OCI-M2 (cell line): ENCODE measurements around the gene TMOD1.
"Not testable (repeated sequence)": the region's sequence is repeated elsewhere in the genome, so short reads cannot be mapped to it uniquely, and the experiment has no call there.

ENCODE experiments used
- DNase-seq: peaks from one replicate; lab custom pipeline; 2025; ENCODE audit not compliant: unreplicated experiment; lab: John Stamatoyannopoulos, UW

TMOD1 gene

DNA sequence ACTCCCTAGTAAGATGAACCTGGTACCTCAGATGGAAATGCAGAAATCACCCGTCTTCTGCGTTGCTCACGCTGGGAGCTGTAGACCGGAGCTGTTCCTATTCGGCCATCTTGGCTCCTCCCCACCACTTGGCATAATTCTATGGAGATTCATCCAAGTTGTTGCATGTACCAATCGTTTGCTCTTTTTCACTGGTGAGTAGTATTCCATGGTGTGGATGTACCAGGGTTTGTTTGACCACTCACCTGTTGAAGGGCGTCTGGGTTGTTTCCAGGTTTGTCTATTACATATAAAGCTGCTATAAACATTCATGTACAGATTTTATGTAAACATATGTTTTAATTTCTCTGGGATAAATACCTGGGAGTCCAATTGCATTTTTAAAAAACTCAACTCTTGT lies 85.4 kb downstream of the TMOD1 start:
- DNase-seq, result not testable (repeated sequence)

DNA sequence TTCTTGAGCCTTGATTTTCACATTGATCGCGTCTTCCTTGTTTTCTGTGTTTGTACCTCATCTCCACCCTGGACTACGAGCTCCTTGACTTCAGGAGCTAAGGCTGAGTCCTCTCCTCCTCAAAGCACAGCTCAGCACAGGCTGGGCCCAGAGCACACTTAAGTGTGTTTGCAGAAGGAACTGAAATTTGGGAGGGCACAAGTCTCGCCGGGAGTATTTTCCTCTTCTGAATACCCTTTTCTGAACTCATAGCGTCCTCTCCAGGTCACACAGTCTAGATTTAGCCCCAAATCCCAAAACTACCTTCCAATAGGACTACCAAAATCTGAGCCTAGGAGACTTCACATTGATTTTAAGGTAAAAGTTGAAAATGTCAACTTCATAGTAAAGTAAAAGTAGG lies 90.1 kb downstream of the TMOD1 start:
- DNase-seq, result no peak

DNA sequence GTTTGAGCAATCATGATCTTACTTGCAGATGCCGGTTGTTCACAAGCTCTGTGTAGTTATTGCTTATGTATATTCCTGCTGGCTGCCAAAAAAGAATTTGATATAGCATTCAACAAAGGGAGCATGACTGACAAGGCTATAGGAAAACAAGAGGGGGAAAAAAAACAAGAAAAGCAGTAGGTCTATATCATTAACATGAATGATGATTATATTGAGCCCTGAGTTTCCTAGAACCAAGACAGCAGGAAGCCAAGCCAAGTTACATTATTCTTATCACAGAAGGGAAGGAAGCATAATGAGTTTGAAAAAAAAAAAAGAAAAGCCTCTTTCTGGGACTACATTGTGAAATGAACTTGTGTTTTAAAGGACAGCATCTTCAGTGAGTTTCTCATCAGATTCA lies 90.7 kb downstream of the TMOD1 start:
- no peak for DNase-seq

DNA sequence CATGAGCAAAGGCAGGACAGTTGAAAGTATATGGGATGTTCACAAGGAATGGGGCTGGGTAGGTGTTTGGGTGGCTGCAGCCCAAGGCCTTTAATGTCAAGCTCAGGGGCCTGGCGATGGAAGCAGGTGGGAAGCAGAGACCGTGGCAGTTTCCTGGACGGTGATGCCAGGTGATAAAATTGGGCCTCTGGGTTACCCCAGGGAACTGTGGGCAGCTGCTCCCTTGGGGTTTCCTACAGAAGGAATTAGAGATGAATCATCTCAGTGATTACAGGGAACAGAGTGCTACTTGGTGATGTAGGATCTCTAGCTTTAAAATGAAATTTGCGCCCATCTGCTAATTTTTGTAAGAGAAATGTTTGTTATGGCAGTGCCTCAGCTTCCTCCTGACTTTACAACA lies 92.5 kb downstream of the TMOD1 start:
- DNase-seq, result no peak

DNA sequence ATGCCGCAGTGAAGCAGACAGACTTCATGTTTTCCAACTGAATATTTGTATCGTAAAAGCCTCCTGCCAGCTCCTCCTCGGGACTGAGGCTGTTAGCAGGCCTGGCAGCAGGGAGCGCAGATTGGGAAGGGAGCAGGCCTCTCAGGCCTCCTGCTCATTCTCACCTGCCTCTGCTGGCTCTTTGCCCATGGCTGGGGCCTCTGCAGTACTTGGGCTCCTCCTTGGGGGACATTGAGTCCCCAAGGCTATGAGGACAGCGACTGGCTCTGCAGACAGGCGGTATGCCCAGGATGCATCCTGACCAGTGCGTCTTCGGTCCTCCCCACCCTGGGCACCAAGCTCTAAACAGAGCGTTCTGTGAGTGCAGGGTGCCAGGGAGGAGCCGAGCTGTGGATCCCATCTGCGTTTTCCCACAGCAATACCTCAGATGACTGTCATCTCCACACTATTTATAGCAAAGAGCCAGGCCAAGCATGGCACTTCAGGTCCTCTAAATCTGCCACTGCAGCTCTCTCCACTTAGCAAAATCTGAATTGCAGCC lies 93.0 kb downstream of the TMOD1 start:
- no peak for DNase-seq

DNA sequence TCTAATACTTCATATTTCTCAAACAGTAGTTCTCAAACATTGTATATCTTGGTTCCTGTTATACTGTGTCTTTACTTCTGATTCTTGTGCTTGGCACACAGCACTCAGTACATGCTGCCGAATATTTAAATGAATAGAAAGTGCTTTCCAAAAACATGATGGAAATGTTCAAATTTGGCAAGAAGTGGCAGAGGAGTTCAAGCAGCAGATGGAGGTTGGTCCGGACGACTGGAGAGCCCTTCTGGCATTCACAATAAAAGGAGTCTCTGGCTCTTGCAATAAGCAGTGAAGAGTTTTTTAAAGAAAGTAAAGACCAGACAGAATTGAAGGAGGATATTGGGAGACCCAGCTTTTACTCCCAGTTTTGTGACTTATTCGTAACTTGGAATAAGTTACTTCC lies 95.4 kb downstream of the TMOD1 start:
- DNase-seq, result no peak

DNA sequence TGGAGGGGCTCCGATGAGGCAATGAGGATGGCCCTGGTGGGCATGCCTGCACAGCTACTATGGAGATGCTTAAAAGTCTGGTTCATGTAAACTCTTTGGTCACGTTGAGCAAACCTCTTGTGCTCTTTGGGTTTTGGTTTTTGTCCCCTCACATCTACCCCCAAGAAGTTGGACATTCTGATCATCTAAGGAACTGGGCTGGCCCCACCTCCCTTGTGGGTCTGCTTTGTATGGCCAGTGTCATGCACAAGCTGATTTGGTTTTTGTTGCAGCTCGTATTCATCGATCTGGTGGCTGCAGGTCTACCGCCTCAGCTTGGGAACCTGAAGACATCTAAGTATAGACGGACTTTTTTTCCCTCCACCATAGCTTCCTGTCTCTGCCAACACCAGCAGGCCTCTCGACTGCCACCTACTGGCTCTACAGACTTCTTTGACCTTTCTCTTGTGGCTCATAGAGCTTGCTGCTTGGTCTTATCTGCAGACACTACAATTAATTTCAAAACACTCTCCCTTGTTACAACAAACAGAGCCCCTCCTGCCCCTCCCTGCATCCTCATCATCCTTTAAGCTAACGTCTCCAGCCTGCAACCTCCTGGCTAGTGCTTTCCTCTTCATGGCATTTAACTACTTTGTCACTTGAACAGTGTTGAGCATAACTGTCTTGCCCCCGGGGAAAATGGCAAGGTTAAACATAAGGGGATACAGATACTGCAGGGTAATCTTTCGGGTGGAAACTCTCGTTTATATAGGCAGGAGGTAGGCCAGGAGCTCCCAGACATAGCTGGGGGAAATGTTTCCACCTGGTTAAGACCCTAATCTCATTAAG lies 97.2 kb downstream of the TMOD1 start:
- DNase-seq, result peak; percentile 6

DNA sequence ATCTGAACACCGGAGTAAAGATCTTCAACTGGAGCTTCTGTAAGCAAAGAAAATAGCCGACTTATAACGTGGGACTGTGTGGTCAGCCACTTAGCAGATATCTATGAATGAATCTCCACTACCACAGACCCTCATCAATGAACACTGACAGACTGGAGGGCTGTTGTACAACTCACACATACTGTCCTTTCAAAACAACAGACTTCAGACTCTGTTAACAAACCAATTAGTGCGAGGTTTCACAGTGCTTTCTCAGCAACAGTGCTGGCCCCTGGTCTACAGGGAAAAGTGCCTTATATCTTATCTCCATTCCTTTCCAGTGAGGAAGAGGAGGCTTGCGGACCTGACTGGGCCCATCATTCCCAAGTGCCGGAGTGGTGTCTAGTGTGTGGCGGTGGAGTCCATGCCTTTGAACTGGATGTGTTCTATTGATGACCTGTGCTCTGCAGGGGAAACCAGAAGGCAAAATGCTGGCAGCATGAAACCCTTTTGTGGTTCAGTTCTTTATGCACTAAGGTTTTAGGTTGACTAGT lies 97.9 kb downstream of the TMOD1 start:
- DNase-seq, result no peak

DNA sequence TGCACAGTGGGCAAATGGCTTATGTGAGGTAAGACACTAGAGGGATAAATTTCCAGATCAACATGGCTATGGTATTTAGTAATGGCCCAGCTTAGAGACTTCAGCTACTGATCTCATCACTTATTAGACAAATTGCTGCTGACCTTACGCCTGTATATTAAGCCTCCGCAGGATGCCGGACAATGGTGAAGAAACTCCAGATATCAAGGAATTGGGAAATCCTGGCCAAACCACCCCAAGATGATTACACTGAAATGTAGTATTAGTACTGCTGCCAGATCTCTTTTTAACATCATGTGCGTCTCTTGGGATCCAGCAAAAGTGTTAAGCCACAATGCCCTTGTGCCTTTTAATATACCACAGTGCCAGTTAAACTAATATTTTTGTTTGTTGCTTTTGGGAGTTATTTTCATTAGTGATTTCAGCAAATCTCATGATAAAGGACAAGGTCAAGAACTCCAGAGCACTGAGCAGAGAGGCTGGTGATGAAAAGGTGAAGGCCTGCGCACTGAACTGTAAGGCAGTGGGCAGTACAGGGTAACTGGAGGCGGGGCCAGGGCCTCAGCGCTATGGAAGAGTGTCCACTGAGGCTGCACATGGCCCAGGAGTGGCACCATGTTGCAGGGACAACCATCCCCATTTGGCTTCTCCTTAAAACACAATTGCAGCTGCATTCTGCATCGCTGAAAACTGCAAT lies 99.2 kb downstream of the TMOD1 start:
- DNase-seq, result no peak

DNA sequence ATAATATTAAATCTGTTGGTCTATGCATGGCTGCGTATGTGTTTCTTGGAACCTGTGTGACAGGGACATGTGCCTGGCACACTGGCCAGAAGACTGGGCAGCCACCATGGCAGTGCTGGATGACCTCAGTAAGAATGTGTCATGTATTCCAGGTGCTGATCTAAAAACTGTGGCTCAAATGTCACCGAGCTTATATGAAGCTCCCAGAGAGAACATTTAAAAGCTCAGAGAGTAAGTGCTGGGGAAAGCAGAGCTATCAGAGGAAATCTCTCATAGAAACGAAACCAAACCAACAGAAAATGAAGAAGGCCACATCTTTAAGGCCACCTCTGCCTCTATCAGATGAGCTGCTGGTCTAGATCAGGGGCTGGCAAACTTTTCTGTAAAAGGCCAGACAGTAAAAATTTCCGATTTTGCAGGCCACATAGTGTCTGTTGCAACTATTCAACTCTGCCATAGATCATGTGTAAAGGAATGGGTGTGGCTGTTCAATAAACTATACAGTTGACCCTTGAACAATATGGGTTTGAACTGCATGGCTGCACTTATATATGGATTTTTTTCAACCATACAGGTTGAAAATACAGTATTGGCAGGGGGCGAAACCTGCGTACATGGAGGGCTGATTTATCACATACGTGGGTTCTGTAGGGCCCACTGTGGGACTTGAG lies 99.9 kb downstream of the TMOD1 start:
- no peak for DNase-seq

DNA sequence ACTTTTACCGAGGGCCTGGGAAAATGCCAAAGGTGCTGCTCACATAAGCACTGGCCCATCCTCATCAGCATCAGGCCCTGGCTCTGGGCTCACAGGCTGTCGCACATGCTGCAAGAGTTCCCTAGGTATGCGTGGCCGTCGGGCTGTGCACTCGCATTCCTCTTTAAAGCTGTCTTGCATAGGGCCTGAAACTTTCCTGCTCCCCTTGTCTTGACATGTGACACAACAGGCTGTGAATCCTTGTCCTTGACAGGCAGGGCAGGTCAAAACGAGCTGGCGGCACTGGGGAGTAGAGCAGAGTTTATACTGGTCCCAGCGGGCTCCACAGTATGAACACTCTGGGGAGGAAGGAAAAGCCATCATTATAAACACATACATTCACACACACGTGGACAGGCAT lies 101.0 kb downstream of the TMOD1 start:
- no peak for DNase-seq

DNA sequence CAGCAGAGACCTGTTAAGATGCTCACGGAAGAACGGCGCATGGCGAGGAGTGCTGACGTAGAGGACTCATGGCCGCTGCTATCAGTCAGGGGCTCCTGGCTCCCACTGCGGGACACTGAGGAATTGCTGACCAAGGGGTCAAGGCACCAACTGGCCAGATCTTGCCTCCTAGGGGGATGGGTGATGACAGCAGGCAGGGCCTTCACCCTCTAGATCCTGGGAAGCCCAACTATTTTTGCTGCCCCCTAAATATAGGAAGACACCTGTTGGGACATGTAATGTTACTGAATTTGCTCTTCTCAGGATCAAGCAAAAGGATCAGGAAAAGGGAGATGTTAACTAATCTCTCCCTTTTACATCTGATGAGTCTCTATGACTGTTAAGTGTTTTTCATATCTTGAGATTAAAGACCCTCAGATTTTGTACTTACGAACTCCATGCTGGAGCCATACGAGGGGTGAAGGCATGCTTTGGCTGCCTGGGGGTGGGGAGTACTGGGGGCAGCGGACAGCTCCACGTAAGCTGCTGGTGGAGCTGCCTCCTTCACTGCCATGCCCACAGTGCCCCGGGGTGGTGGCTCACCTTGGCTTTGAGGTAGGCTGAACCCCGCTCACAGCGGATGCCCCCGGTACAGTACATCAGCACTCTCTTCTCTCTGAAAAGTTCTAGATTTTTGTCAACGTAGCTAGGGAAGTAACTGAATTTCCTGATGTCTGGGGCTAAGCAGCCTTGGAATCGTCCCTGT lies 103.6 kb downstream of the TMOD1 start:
- no peak for DNase-seq

DNA sequence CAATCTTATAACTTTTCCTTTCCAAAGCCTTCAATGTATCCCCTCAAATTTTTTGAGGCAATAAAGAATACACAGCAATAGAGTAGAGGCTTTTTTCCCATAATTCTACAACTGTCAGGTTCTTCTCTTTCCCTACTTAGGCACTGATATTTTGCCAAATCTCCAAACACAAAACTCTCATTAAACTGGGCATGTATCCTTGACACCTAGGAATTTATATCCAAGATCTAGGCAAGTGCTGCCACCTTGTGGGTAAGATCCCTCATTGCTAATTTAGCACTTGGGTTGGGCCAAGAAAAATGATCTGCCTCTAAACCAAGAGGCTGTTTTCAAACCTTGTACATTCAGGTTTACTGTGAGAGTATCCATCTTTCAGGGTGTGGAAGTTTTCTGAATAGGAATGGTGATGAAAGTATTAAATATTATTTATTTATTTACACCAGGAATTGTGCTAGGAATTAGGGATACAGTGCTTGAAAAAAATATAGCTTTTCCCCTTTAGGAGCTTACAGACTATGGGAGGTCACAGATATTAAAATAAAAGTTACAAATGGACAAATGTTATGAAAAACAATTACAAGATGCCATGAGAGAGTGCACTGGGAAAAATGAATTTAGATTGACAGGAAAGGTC lies 114.1 kb downstream of the TMOD1 start:
- DNase-seq, result no peak

DNA sequence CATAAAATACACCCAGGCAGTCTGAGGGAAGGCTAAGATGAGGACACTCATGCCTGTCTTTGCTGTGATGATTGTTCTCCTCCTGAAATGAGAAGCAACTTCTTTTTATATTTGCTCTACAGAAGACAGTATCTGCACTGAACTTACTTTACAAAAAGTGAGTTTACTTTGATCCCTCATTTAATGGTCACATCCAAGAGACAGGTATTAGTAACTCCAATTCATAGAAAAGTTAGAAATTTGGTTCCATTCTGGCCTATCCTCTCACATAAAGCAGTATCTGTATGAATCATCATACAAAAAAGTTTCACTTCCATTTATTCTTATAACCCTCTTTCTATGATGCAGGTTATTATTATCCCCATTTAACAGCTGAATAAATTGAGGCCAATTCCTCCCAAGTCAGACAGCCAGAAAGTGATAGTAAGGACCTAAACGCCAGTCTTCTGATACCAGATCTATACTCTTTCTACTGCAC lies 116.5 kb downstream of the TMOD1 start:
- DNase-seq, result no peak

DNA sequence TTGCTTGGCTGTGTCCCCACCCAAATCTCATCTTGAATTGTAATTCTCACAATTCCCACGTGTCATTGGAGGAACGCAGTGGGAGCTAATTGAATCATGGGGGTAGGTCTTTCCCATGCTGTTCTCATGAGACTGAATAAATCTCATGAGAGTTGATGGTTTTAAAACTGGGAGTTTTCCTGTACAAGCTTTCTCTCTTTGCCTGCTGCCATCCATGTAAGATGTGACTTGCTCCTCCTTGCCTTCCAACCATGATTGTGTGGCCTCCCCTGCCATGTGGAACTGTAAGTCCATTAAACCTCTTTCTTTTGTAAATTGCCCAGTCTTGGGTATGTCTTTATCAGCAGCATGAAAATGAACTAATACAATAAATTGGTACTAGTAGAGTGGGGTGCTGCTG lies 118.6 kb downstream of the TMOD1 start:
- DNase-seq, result not testable (repeated sequence)

DNA sequence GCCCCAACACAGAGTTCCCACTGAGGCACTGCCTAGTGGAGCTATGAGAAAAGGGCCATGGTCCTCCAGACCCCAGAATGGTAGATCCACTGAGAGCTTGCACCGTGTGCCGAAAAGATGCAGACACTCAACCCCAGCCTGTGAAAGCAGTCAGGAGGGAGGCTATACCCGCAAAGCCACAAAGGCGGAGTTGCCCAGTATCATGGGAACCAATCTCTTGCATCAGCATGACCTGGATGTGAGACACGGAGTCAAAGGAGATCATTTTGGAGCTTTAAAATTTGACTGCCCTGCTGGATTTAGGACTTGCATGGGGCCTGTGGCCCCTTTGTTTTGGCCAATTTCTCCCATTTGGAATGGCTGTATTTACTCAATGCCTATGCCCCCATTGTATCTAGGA lies 121.0 kb downstream of the TMOD1 start:
- DNase-seq, result not testable (repeated sequence)

DNA sequence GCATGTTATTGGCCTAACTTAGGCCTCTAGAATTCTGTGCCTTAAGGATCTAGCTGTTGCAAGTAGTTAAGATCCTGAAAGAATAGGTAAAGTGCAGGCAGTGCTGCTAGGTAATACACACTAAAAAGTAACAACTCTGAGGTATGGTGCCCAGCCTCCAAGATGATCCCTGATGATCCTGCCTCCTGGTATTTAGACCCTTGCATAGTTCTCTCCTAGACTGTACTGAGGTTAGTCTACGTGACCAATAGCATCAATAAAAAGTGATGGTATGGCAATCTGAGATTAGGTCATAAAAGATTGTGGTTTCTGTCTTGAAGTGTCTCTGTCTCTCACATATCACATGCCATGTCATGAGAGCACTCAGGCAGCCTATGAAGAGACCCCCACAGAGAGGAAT lies 122.5 kb downstream of the TMOD1 start:
- DNase-seq, result no peak

DNA sequence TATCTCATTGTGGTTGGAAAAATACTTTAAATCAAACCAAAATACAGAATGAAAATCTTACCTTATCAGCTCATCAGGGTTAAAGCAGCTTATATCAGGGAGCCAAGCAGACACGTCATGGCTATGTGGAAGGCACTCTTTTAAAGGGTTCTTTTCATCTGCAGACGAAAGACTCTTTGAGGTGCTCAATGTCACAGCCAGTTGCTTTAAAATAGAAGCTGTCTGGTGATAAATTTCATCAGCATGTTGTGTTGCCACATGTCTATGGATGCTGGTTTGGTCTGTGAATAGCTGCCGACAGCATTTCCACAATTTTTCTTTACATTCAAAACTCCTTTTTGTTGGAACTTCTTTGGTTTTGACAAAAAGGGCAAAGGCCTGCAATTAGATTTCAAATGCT lies 124.2 kb downstream of the TMOD1 start:
- no peak for DNase-seq

DNA sequence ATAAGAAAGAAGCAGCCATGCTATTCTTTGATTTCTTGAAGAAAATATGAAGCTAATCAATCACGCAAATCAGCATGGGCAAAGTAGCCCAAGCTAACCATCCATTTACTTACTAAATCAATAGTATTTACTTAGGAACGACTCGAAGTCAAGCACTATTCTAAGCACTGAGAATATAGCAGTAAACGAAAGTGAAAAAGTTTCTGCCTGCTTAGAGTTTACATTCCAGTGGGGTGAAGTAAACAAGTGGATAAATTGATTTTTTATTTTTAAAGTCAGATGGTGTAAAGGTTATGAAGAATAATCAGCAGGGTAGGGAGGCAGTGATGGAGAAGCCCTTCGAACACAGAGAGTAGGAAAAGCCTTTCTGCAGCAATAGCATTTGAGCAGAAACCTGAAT lies 126.2 kb downstream of the TMOD1 start:
- no peak for DNase-seq

DNA sequence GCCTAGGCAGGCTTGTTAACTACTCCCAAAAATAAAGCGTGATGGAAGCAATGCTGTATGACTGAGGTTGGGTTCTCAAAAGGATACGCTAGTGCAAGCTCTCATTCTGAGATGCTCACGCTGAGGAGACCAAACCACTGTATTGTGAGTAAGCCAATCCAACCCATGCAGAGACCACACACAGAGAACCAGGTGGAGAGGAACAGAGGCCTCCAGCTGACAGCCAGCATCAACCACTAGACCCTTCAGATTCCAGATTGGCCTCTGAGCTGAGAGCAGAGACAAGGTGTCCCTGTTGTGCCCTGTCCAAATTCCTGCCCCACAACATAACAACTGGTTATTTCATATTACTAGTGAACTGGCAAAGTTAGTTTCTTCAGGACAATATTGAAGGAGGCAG lies 127.2 kb downstream of the TMOD1 start:
- DNase-seq, result no peak
